Heart right ventricle (tissue), 16 donors: ENCODE results near the gene FYN. TPM values are rescaled to one million over a fixed set of nuclear protein-coding genes. Genes with fewer than 3 reads are reported as not detected.

Experiments used
- ATAC-seq, 8 donors: fragments of 200-7000 bp; cut with Tn5 transposase; one replicate each; pipeline ENCODE4 v1.9.1; 2020; ENCODE audit warnings: mild to moderate bottlenecking in 8 of 8, moderate library complexity in 8 of 8, moderate number of reproducible peaks in 1 of 8
- DNase-seq, 2 donors: peaks; one replicate each; pipeline ENCODE4 v3.0.0-alpha.2; 2020
- H3K27ac ChIP-seq, 10 donors: fragments of 200-600 bp; sonication (generic) in 2 of 10; one replicate each; pipeline versions ENCODE4 v1.5.0 to v1.8.0; 2020 to 2022; ENCODE audit warnings: mild to moderate bottlenecking in 3 of 10
- H3K27me3 ChIP-seq, 7 donors: fragments of 200-600 bp; one replicate each; pipeline ENCODE4 v1.8.0; 2021 to 2022; ENCODE audit warnings: mild to moderate bottlenecking in 2 of 7
- H3K36me3 ChIP-seq, 9 donors: fragments of 200-600 bp; sonication (generic) in 1 of 9; one replicate each; pipeline versions ENCODE4 v1.5.0 to v1.8.0; 2020 to 2022; ENCODE audit warnings: mild to moderate bottlenecking in 2 of 9
- H3K4me1 ChIP-seq, 9 donors: fragments of 200-600 bp; sonication (generic) in 1 of 9; one replicate each; pipeline versions ENCODE4 v1.5.0 to v1.8.0; 2020 to 2022; ENCODE audit warnings: mild to moderate bottlenecking in 4 of 9
- H3K4me3 ChIP-seq, 10 donors: fragments of 200-600 bp; sonication (generic) in 2 of 10; one replicate each; pipeline versions ENCODE4 v1.5.0 to v1.8.0; 2020 to 2022; ENCODE audit warnings: mild to moderate bottlenecking in 7 of 10, moderate library complexity in 2 of 10
- H3K9me3 ChIP-seq, 11 donors: fragments of 200-600 bp in 10 of 11; sonication (generic) in 2 of 11; one replicate each; pipeline versions ENCODE4 v1.5.0 to v1.8.0; 2013 to 2022; ENCODE audit warnings: mild to moderate bottlenecking in 2 of 11, control low read depth in 1 of 11, moderate library complexity in 1 of 11
- CTCF ChIP-seq, 9 donors: fragments of 200-600 bp; sonication (generic) in 2 of 9; IDR thresholded peaks; one replicate each; pipeline versions ENCODE4 v1.5.0 to v1.8.0; 2021 to 2022; ENCODE audit warnings: antibody characterized with exemption in 9 of 9, mild to moderate bottlenecking in 5 of 9, moderate library complexity in 1 of 9
- WGBS, 2 donors: extraction: QIAGEN DNeasy Blood & Tissue Kit; methylation state at CpG; one replicate each; pipeline ENCODE4 v1.1.7; 2013; ENCODE audit warnings: inconsistent platforms in 1 of 2; 5-methylcytosine and 5-hydroxymethylcytosine counted together
- intact Hi-C, 10 donors: fragments of 100-400 bp; cut with DNase I; formaldehyde crosslinking; loops; one replicate each; pipeline versions ENCODE4 v1.11.1 to v1.14.2; 2022
- polyA plus RNA-seq, 2 donors: library from polyadenylated mRNA; stranded (reverse); fragments of 200-250 nt; gene quantifications; one replicate each; pipeline ENCODE4 v1.2.3, GENCODE V29; 2013
- total RNA-seq, 10 donors: library from RNA; stranded (reverse); fragmentation: NEBNext Ultra II Directional in 3 of 10; extraction: Animal tissue kit (Norgen Biotek cat#: 25700) in 3 of 10; gene quantifications; one replicate each; pipeline versions ENCODE4 v1.2.1 to v1.2.4, GENCODE V29; 2021 to 2023
- donor health status: Arrhythmogenic right ventricular cardiomyopathy.
- donor health status: ischemic (EF 13 %, LVEDD 7.1; RV severe dilation, severe dysfunction).
- donor health status: healthy with polysubstance abuse.
- donor health status: DM: no; HTN: yes; CAD: no.
- donor health status: DM: no; HTN: no; CAD: no.
- donor health status: ischemic (EF 25% LVEDD 6.9; RV normal size, moderate dysfunction).
- donor health status: ischemic (EF 25% LVEDD 5.7; RV mildly dilated, moderate dysfunction).
- donor health status: healthy.
- donor health status: DM: yes; HTN: yes; CAD: no.
- donor health status: Ischemic cardiomyopathy.
- donor health status: ischemic (EF 35%, LVEDD 5.7; RV mildly dilated, moderate dysfunction).
- donor health status: nonischemic (EF 11% LVEDD 7.7; RV severe dilation, severe dysfunction).
- donor health status: DM: yes; HTN: yes; CAD: no.
- donor health status: PGD.
- donor health status: ischemic (EF 29% LVEDD 5.4; RV normal size, mild dysfunction).
- donor health status: nonischemic (EF 23%, LVEDD 6.1; RV moderate dilation, normal function).

The FYN gene
- total and polyA plus RNA-seq, 12 donors: 19.1 to 58.1 (median 42.2) TPM

GRCh38 chr6:111775145-111775922, 97.9 kb downstream of the FYN start:
- ATAC-seq (no peak), DNase-seq (no peak)
- Histone ChIP-seq H3K36me3 (peaks cover 0 to 20% (median 0%) of the 10 kb centered on the region in 9 donors), H3K27ac (peak overlapping the region in 3 of 10 donors; percentile 0 to 71 (median 10)), H3K4me1 (peaks cover 3 to 65% (median 38%) of the 10 kb centered on the region in 9 donors), H3K4me3 (no peak overlapping the region), H3K27me3 (no peaks in the 10 kb centered on the region), H3K9me3 (no peaks in the 10 kb centered on the region)
- intact Hi-C loops: no loop called here
- WGBS, 2 donors: 83 to 87% methylated on average over 8 of the region's 8 CpGs
- TF ChIP-seq CTCF (IDR thresholded peaks at IDR 0.05): no peak

GRCh38 chr6:111774346-111774703, 98.9 kb downstream of the FYN start:
- H3K9me3 ChIP-seq: no peaks in the 10 kb centered on the region
- H3K36me3 ChIP-seq: peaks cover 0 to 16% (median 0%) of the 10 kb centered on the region in 9 donors
- no peak overlapping the region for H3K27ac ChIP-seq
- DNase-seq (no peak), ATAC-seq (peak in 3 of 8 donors; percentile 16 to 27 (median 19))
- no peaks in the 10 kb centered on the region for H3K27me3 ChIP-seq
- H3K4me3 ChIP-seq: no peak overlapping the region
- intact Hi-C loops: no loop called here
- no peak for TF ChIP-seq CTCF (IDR thresholded peaks at IDR 0.05)
- H3K4me1 ChIP-seq: peaks cover 3 to 64% (median 45%) of the 10 kb centered on the region in 9 donors
- 93 to 100% methylated on average over 1 of the region's 1 CpG for WGBS, 2 donors

- Histone ChIP-seq H3K36me3 (peaks cover 0 to 16% (median 0%) of the 10 kb centered on the region in 9 donors), H3K4me3 (no peak overlapping the region), H3K27ac (peak overlapping the region in 1 of 10 donors; percentile 12), H3K4me1 (peaks cover 3 to 67% (median 50%) of the 10 kb centered on the region in 9 donors), H3K27me3 (no peaks in the 10 kb centered on the region), H3K9me3 (no peaks in the 10 kb centered on the region)
- intact Hi-C loops: no loop called here
- WGBS, 2 donors: 81 to 83% methylated on average over 5 of the region's 7 CpGs
- no peak for DNase-seq
- ATAC-seq: peak in 1 of 8 donors; percentile 20
- TF ChIP-seq CTCF (IDR thresholded peaks at IDR 0.05): no peak
Observed at GRCh38 chr6:111773501-111774345, 99.5 kb downstream of the FYN start.

- no peaks in the 10 kb centered on the region for H3K9me3 ChIP-seq
- no peaks in the 10 kb centered on the region for H3K27me3 ChIP-seq
- ATAC-seq (no peak), DNase-seq (no peak)
- peaks cover 0 to 61% (median 42%) of the 10 kb centered on the region in 9 donors for H3K4me1 ChIP-seq
- intact Hi-C loops: no loop called here
- peaks cover 0 to 9% (median 0%) of the 10 kb centered on the region in 9 donors for H3K36me3 ChIP-seq
- H3K27ac ChIP-seq: no peak overlapping the region
- H3K4me3 ChIP-seq: no peak overlapping the region
- TF ChIP-seq CTCF (IDR thresholded peaks at IDR 0.05): no peak
- 96 to 97% methylated on average over 1 of the region's 1 CpG for WGBS, 2 donors
Observed at GRCh38 chr6:111772381-111772780, 100.9 kb downstream of the FYN start.
